ENCODE data around the gene PBX4.

PBX4 gene

GRCh38 chr19:19654441-19654840 lies 36.0 kb upstream of the PBX4 start:
- H3F3A ChIP-seq (ENCODE audit: insufficient read depth): no peaks in the 10 kb centered on the region
- no peak overlapping the region for H3K4me2 ChIP-seq (ENCODE audit: low read depth, low read length, poor library complexity, severe bottlenecking)
- TF ChIP-seq CTCF (IDR thresholded peaks at IDR 0.05; ENCODE audit: insufficient read depth, low read length, poor library complexity, severe bottlenecking): no peak
- H3K9me2 ChIP-seq (replicated peaks; ENCODE audit: insufficient read depth, low read length): no peaks in the 10 kb centered on the region
- H3K27me3 ChIP-seq (ENCODE audit: low read length): no peaks in the 10 kb centered on the region
- no peaks in the 10 kb centered on the region for H4K20me1 ChIP-seq (ENCODE audit: low read depth, low read length)
- no peak overlapping the region for H3K9ac ChIP-seq (ENCODE audit: low read length)
- H3K4me3 ChIP-seq (ENCODE audit: insufficient read depth, low read length, poor library complexity, severe bottlenecking): no peak overlapping the region
- no peak overlapping the region for H2AFZ ChIP-seq (ENCODE audit: low read depth, low read length, severe bottlenecking)
- 0 out of 2 replicates have a peak, but pooled peaks cover under 1% of the 10 kb centered on the region for H3K79me2 ChIP-seq (ENCODE audit: insufficient read depth, low read length)
- H3K9me3 ChIP-seq (ENCODE audit: insufficient read depth, low read length): no peaks in the 10 kb centered on the region
- 0 out of 2 replicates have a peak, but pooled peaks cover 9% of the 10 kb centered on the region for H3K36me3 ChIP-seq (ENCODE audit: low read length)
- H3K27ac ChIP-seq (ENCODE audit: low read depth, low read length): no peak overlapping the region

- Histone ChIP-seq H2AFZ (ENCODE audit: low read depth, low read length, severe bottlenecking) (no peak overlapping the region), H3K9ac (ENCODE audit: low read length) (no peak overlapping the region), H3F3A (ENCODE audit: insufficient read depth) (no peaks in the 10 kb centered on the region), H3K79me2 (ENCODE audit: insufficient read depth, low read length) (no peaks in the 10 kb centered on the region), H3K27me3 (ENCODE audit: low read length) (no peaks in the 10 kb centered on the region), H3K4me2 (ENCODE audit: low read depth, low read length, poor library complexity, severe bottlenecking) (no peak overlapping the region), H3K4me3 (ENCODE audit: insufficient read depth, low read length, poor library complexity, severe bottlenecking) (no peak overlapping the region), H3K27ac (ENCODE audit: low read depth, low read length) (no peak overlapping the region), H3K9me2 (replicated peaks; ENCODE audit: insufficient read depth, low read length) (no peaks in the 10 kb centered on the region), H3K36me3 (ENCODE audit: low read length) (0 out of 2 replicates have a peak, but pooled peaks cover 9% of the 10 kb centered on the region), H4K20me1 (ENCODE audit: low read depth, low read length) (no peaks in the 10 kb centered on the region), H3K9me3 (ENCODE audit: insufficient read depth, low read length) (no peaks in the 10 kb centered on the region)
- TF ChIP-seq EZH2phosphoT487 (conservative IDR thresholded peaks at IDR 0.05; ENCODE audit: low read length) (no peak), CTCF (IDR thresholded peaks at IDR 0.05; ENCODE audit: insufficient read depth, low read length, poor library complexity, severe bottlenecking) (no peak)
These were observed 35.2 kb upstream of the PBX4 start for GRCh38 chr19:19653597-19654147.

- H3K4me3 ChIP-seq (ENCODE audit: insufficient read depth, low read length, poor library complexity, severe bottlenecking): no peak overlapping the region
- no peak overlapping the region for H2AFZ ChIP-seq (ENCODE audit: low read depth, low read length, severe bottlenecking)
- no peak overlapping the region for H3K4me2 ChIP-seq (ENCODE audit: low read depth, low read length, poor library complexity, severe bottlenecking)
- no peaks in the 10 kb centered on the region for H3K79me2 ChIP-seq (ENCODE audit: insufficient read depth, low read length)
- H3K9me2 ChIP-seq (replicated peaks; ENCODE audit: insufficient read depth, low read length): no peaks in the 10 kb centered on the region
- no peaks in the 10 kb centered on the region for H3F3A ChIP-seq (ENCODE audit: insufficient read depth)
- no peak overlapping the region for H3K9ac ChIP-seq (ENCODE audit: low read length)
- no peaks in the 10 kb centered on the region for H3K27me3 ChIP-seq (ENCODE audit: low read length)
- H3K9me3 ChIP-seq (ENCODE audit: insufficient read depth, low read length): no peaks in the 10 kb centered on the region
- H4K20me1 ChIP-seq (ENCODE audit: low read depth, low read length): no peaks in the 10 kb centered on the region
- no peak overlapping the region for H3K27ac ChIP-seq (ENCODE audit: low read depth, low read length)
- H3K36me3 ChIP-seq (ENCODE audit: low read length): 0 out of 2 replicates have a peak, but pooled peaks cover 3% of the 10 kb centered on the region
- TF ChIP-seq CTCF (IDR thresholded peaks at IDR 0.05; ENCODE audit: insufficient read depth, low read length, poor library complexity, severe bottlenecking) (no peak), EZH2phosphoT487 (conservative IDR thresholded peaks at IDR 0.05; ENCODE audit: low read length) (no peak)
These were observed 34.2 kb upstream of the PBX4 start for GRCh38 chr19:19652482-19653295.
